ENCODE measurements around the gene ATXN7L1. TPM values are rescaled to one million over a fixed set of nuclear protein-coding genes. Genes with fewer than 3 reads are reported as not detected.

The ATXN7L1 gene
- total RNA-seq, 1 experiment from 2014 or later, result 14.6 TPM

- no peaks in the 10 kb centered on the region for H4K20me1 ChIP-seq (ENCODE audit: insufficient read depth)
- DNase-seq, result no peak
- H3K27me3 ChIP-seq (ENCODE audit: insufficient read depth, low read depth), result no peaks in the 10 kb centered on the region
- H3K27ac ChIP-seq, result no peak overlapping the region
- H3K9me2 ChIP-seq (ENCODE audit: insufficient read depth), result no peaks in the 10 kb centered on the region
- no peaks in the 10 kb centered on the region for H3F3A ChIP-seq (ENCODE audit: insufficient read depth, low read depth)
- no peak overlapping the region for H2AFZ ChIP-seq
- ChIA-PET CTCF (no interaction called here), POLR2A (ENCODE audit: unreplicated experiment) (no interaction called here)
- intact Hi-C loops (cut with micrococcal nuclease; ENCODE audit: unreplicated experiment), result no loop called here
- no peaks in the 10 kb centered on the region for H3K36me3 ChIP-seq (ENCODE audit: low read depth)
- peaks cover 3% of the 10 kb centered on the region; the same call in 1 of the 2 replicates for H3K4me1 ChIP-seq (replicated peaks; ENCODE audit: insufficient read depth)
- BruUV-seq (replicated peaks), result no TSS peak
- TF ChIP-seq EZH2 (IDR thresholded peaks at IDR 0.05; ENCODE audit: low read depth), result no peak
- TF ChIP-seq CTCF (conservative IDR thresholded peaks at IDR 0.05), result no peak
- no peak overlapping the region for H3K4me2 ChIP-seq
- H3K4me3 ChIP-seq, result no peak overlapping the region
- no peaks in the 10 kb centered on the region for H3K79me2 ChIP-seq (ENCODE audit: low read depth)
- H3K9me3 ChIP-seq (ENCODE audit: insufficient read depth, low read depth), result no peaks in the 10 kb centered on the region
Measured at GRCh38 chr7:105743351-105744090, 132.9 kb downstream of the ATXN7L1 start.

- intact Hi-C loops (cut with micrococcal nuclease; ENCODE audit: unreplicated experiment), result no loop called here
- H3K4me1 ChIP-seq (replicated peaks; ENCODE audit: insufficient read depth), result peaks cover 3% of the 10 kb centered on the region; the same call in 1 of the 2 replicates
Measured at GRCh38 chr7:105742787-105743186, 133.6 kb downstream of the ATXN7L1 start.

GRCh38 chr7:105741982-105742381 lies 134.4 kb downstream of the ATXN7L1 start:
- intact Hi-C loops (cut with micrococcal nuclease; ENCODE audit: unreplicated experiment), result no loop called here

More at GRCh38 chr7:105742787-105743186, 133.6 kb downstream of the ATXN7L1 start:
- TF ChIP-seq CTCF (conservative IDR thresholded peaks at IDR 0.05) (no peak), EZH2 (IDR thresholded peaks at IDR 0.05; ENCODE audit: low read depth) (no peak)
- Histone ChIP-seq H2AFZ (no peak overlapping the region), H3K9me2 (ENCODE audit: insufficient read depth) (no peaks in the 10 kb centered on the region), H3K4me2 (no peak overlapping the region), H3K36me3 (ENCODE audit: low read depth) (no peaks in the 10 kb centered on the region), H4K20me1 (ENCODE audit: insufficient read depth) (no peaks in the 10 kb centered on the region), H3K9me3 (ENCODE audit: insufficient read depth, low read depth) (no peaks in the 10 kb centered on the region), H3F3A (ENCODE audit: insufficient read depth, low read depth) (no peaks in the 10 kb centered on the region), H3K27ac (no peak overlapping the region), H3K79me2 (ENCODE audit: low read depth) (no peaks in the 10 kb centered on the region), H3K4me3 (no peak overlapping the region), H3K27me3 (ENCODE audit: insufficient read depth, low read depth) (no peaks in the 10 kb centered on the region)
- no peak for DNase-seq
- BruUV-seq (replicated peaks), result no TSS peak
- POLR2A ChIA-PET (ENCODE audit: unreplicated experiment), result no interaction called here
- CTCF ChIA-PET, result no interaction called here

More at GRCh38 chr7:105741982-105742381, 134.4 kb downstream of the ATXN7L1 start:
- DNase-seq, result no peak
- Histone ChIP-seq H3F3A (ENCODE audit: insufficient read depth, low read depth) (no peaks in the 10 kb centered on the region), H3K4me2 (no peak overlapping the region), H2AFZ (no peak overlapping the region), H3K27me3 (ENCODE audit: insufficient read depth, low read depth) (no peaks in the 10 kb centered on the region), H3K79me2 (ENCODE audit: low read depth) (no peaks in the 10 kb centered on the region), H3K9me3 (ENCODE audit: insufficient read depth, low read depth) (no peaks in the 10 kb centered on the region), H3K4me1 (replicated peaks; ENCODE audit: insufficient read depth) (peaks cover 3% of the 10 kb centered on the region; the same call in 1 of the 2 replicates), H3K4me3 (no peak overlapping the region), H3K36me3 (ENCODE audit: low read depth) (no peaks in the 10 kb centered on the region), H4K20me1 (ENCODE audit: insufficient read depth) (no peaks in the 10 kb centered on the region), H3K27ac (no peak overlapping the region), H3K9me2 (ENCODE audit: insufficient read depth) (no peaks in the 10 kb centered on the region)
- TF ChIP-seq EZH2 (IDR thresholded peaks at IDR 0.05; ENCODE audit: low read depth) (no peak), CTCF (conservative IDR thresholded peaks at IDR 0.05) (no peak)
- POLR2A ChIA-PET (ENCODE audit: unreplicated experiment), result interaction anchor here (0.5 kb wide), 1 partner anchor 418 kb away, joined by 3 read pairs; no protein-coding TSS in a partner anchor
- BruUV-seq (replicated peaks), result no TSS peak
- CTCF ChIA-PET, result no interaction called here
